DMS 273 treated with DMSO at 0.1 percent for 48 hours (cell line): Measurements from ENCODE around the gene LYZL1.
"Not testable (repeated sequence)": the region's sequence is repeated elsewhere in the genome, so short reads cannot be mapped to it uniquely, and the experiment has no call there.

Experiments used
- DNase-seq: peaks from one replicate; lab custom pipeline; 2025; lab: John Stamatoyannopoulos, UW

The LYZL1 gene

GRCh38 chr10:29288906-29289305 lies at the start of gene LYZL1:
TSS of gene LYZL1 (plus strand) at chr10:29289070. CDS start at chr10:29291868, 2,798 bp downstream.
- not testable (repeated sequence) for DNase-seq

GRCh38 chr10:29239569-29240472 lies 49.0 kb upstream of the LYZL1 start:
- DNase-seq: no peak

- DNase-seq: no peak
Measured at GRCh38 chr10:29240986-29241660, 47.7 kb upstream of the LYZL1 start.

- DNase-seq: no peak
Measured at GRCh38 chr10:29241925-29242324, 46.9 kb upstream of the LYZL1 start.

- DNase-seq: no peak
Measured at GRCh38 chr10:29243066-29243465, 45.8 kb upstream of the LYZL1 start.

- DNase-seq: no peak
Measured at GRCh38 chr10:29243750-29244149, 45.1 kb upstream of the LYZL1 start.

- DNase-seq: no peak
Measured at GRCh38 chr10:29244978-29245377, 43.9 kb upstream of the LYZL1 start.

- no peak for DNase-seq
Measured at GRCh38 chr10:29245476-29245875, 43.4 kb upstream of the LYZL1 start.

GRCh38 chr10:29246449-29246848 lies 42.4 kb upstream of the LYZL1 start:
- no peak for DNase-seq

- no peak for DNase-seq
Measured at GRCh38 chr10:29248158-29248557, 40.7 kb upstream of the LYZL1 start.

- DNase-seq: no peak
Measured at GRCh38 chr10:29249018-29249417, 39.9 kb upstream of the LYZL1 start.

GRCh38 chr10:29250066-29250465 lies 38.8 kb upstream of the LYZL1 start:
- DNase-seq: no peak

- DNase-seq: no peak
Measured at GRCh38 chr10:29252811-29253689, 35.8 kb upstream of the LYZL1 start.

GRCh38 chr10:29253690-29254029 lies 35.2 kb upstream of the LYZL1 start:
- no peak for DNase-seq

- no peak for DNase-seq
Measured at GRCh38 chr10:29254123-29255046, 34.5 kb upstream of the LYZL1 start.

GRCh38 chr10:29255104-29255503 lies 33.8 kb upstream of the LYZL1 start:
- no peak for DNase-seq

GRCh38 chr10:29256019-29256418 lies 32.9 kb upstream of the LYZL1 start:
- no peak for DNase-seq

- DNase-seq: no peak
Measured at GRCh38 chr10:29256586-29256985, 32.3 kb upstream of the LYZL1 start.

- DNase-seq: no peak
Measured at GRCh38 chr10:29257106-29257783, 31.6 kb upstream of the LYZL1 start.

GRCh38 chr10:29257784-29258135 lies 31.1 kb upstream of the LYZL1 start:
- no peak for DNase-seq

- no peak for DNase-seq
Measured at GRCh38 chr10:29259498-29259897, 29.4 kb upstream of the LYZL1 start.
